Panc1 (cell line): ENCODE results near the gene CLCF1. TPM values are rescaled to one million over a fixed set of nuclear protein-coding genes. Genes with fewer than 3 reads are reported as not detected.

Experiments used
- ATAC-seq: fragments of 200-7000 bp; cut with Tn5 transposase; 2 replicates; pipeline ENCODE4 v1.9.1; 2020; ENCODE audit warnings: mild to moderate bottlenecking, moderate library complexity
- BruUV-seq: library from RNA; stranded (reverse); fragments of 400-500 nt; replicated peaks from 2 replicates; lab custom pipeline; 2021; lab: Mats Ljungman, UMichigan
- CTCF ChIA-PET: fragments of 300-600 bp; sonication (Branson Sonifier 250); formaldehyde crosslinking; loops from one replicate; lab custom pipeline; 2022; ENCODE audit warnings: antibody characterized with exemption; lab: Charles Lee
- POLR2A ChIA-PET: fragments of 300-600 bp; sonication (Branson Sonifier 250); formaldehyde crosslinking; loops from one replicate; lab custom pipeline; 2022; ENCODE audit warnings: antibody characterized with exemption; lab: Charles Lee
- DNase-seq: peaks from one replicate; pipeline ENCODE4 v3.0.0-alpha.2; 2010; ENCODE audit warnings: low read depth, low spot score
- H3K27ac ChIP-seq: 2 replicates; pipeline ENCODE4 v1.5.1; 2011; ENCODE audit warnings: mild to moderate bottlenecking, low read length, inconsistent platforms
- H3K27me3 ChIP-seq: fragments of 200-500 bp; sonication (Bioruptor generic); 2 replicates; pipeline ENCODE4 v1.6.0; 2014; ENCODE audit warnings: low read length, inconsistent platforms; ENCODE audit not compliant: control insufficient read depth, insufficient read depth
- H3K36me3 ChIP-seq: fragments of 200-500 bp; sonication (Bioruptor generic); 2 replicates; pipeline ENCODE4 v1.5.1; 2014; ENCODE audit warnings: inconsistent platforms, mild to moderate bottlenecking, low read length, moderate library complexity; ENCODE audit not compliant: control insufficient read depth, insufficient read depth
- H3K4me1 ChIP-seq: 2 replicates; pipeline ENCODE4 v1.5.1; 2011; ENCODE audit warnings: inconsistent platforms, mild to moderate bottlenecking, low read length, moderate library complexity; ENCODE audit not compliant: control insufficient read depth, insufficient read depth
- H3K4me3 ChIP-seq, 2 experiments: 2 replicates each; pipeline ENCODE4 v1.5.1; 2011 to 2012; ENCODE audit warnings: low read depth in 2 of 2, low read length in 2 of 2, mild to moderate bottlenecking in 2 of 2, inconsistent platforms in 1 of 2, moderate library complexity in 1 of 2
- H3K9me3 ChIP-seq: fragments of 200-500 bp; sonication (Bioruptor generic); 2 replicates; pipeline ENCODE4 v1.5.1; 2014; ENCODE audit warnings: low read depth, mild to moderate bottlenecking, inconsistent platforms, low read length, moderate library complexity; ENCODE audit not compliant: control insufficient read depth, insufficient read depth
- POLR2AphosphoS5 ChIP-seq: IDR thresholded peaks from 2 replicates; pipeline ENCODE4 v1.6.1; 2012; ENCODE audit warnings: mild to moderate bottlenecking, low read depth, low read length, moderate library complexity
- SIN3A ChIP-seq: IDR thresholded peaks from 2 replicates; pipeline ENCODE4 v1.6.1; 2012; ENCODE audit warnings: low read depth, mild to moderate bottlenecking, low read length, moderate library complexity, borderline replicate concordance; ENCODE audit not compliant: insufficient read depth
- TCF7L2 ChIP-seq: IDR thresholded peaks from 2 replicates; pipeline ENCODE4 v1.6.1; 2011; ENCODE audit warnings: mild to moderate bottlenecking, low read depth, low read length, inconsistent platforms
- in situ Hi-C: cut with HindIII; loops from 2 replicates; pipeline ENCODE4 v1.10.0; 2016; ENCODE audit warnings: low sequenced_read_pairs, low pct_unique_long_range_greater_than_20kb
- intact Hi-C: fragments of 100-400 bp; cut with micrococcal nuclease; formaldehyde crosslinking; loops from one replicate; pipeline ENCODE4 v1.10.0; 2022; ENCODE audit not compliant: unreplicated experiment
- total RNA-seq: library from RNA; stranded (reverse); gene quantifications from one replicate; pipeline ENCODE4 v1.2.1, GENCODE V29; 2021; ENCODE audit not compliant: unreplicated experiment
- TF ChIP-seq, protein P1 (sequence below): fragments of 450-650 bp; IDR thresholded peaks from 2 replicates; pipeline ENCODE4 v1.5.1; 2017; ENCODE audit warnings: mild to moderate bottlenecking
- TF ChIP-seq, protein P2 (sequence below), 2 experiments: IDR thresholded peaks; 2 replicates each; pipeline ENCODE4 v1.6.1; 2011 to 2012; ENCODE audit warnings: low read depth in 2 of 2, control low read depth in 1 of 2, low read length in 1 of 2, mild to moderate bottlenecking in 1 of 2, moderate library complexity in 1 of 2; ENCODE audit not compliant: insufficient read depth in 1 of 2

CLCF1 gene
- total RNA-seq, 1 experiment from 2014 or later, result 9.3 TPM

DNA sequence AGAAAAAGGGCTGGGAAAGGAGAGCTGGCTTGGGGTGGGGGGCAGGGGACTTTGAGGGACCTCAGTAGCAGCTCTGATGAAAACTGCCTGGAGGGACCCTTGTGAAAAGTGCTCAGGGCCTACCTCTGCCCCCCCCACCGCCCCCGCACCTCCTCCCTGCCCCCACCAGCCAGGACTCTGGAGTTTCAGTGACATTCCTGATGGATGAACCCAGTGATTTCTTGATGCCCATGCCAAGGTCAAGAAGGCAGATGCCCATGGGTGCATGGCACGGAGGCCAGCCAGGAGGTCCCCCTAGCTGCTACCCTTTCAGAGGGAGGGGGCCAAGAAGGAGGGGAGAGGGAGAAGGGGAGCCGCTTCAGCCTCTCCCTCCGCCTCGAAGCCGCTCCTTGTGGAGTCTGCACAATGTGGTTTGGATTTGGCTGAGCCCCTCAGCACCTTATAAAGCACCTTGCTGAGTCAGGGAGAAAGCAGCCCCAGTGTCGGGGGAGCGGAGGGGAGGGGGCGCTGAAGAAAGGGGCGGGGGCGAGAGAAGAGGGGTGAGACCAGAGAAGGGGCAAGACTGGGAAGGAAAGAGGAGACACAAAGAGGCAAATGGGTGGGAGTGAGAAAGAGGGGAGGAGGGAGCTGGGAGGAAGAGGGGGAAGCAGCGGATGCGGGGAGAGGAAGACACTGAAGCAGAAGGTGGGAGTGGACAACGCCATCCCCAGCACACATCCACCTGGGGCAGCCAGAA, 2.1 kb upstream of the CLCF1 start:
- peak overlapping the region; percentile 98 for H3K27ac ChIP-seq
- BruUV-seq, result no TSS peak
- ATAC-seq (no peak), DNase-seq (no peak)
- ChIA-PET POLR2A (interaction anchor here (0.6 to 2.2 kb wide), 5 partner anchors 11 to 254 kb away, joined by 3 to 32 read pairs (median 3); partner anchors contain the start of gene POLD4), CTCF (interaction anchor here (0.7 to 7.7 kb wide), 3 partner anchors 11 to 21 kb away, joined by 4 to 207 read pairs (median 21); partner anchors contain the start of gene POLD4)
- H3K4me3 ChIP-seq, result no peak overlapping the region
- in situ Hi-C loops (no loop called here), intact Hi-C loops (no loop called here)
- peaks cover 71% of the 10 kb centered on the region for H3K4me1 ChIP-seq
- no peaks in the 10 kb centered on the region for H3K27me3 ChIP-seq
- H3K36me3 ChIP-seq, result no peaks in the 10 kb centered on the region; the same call in 1 of the 2 replicates
- H3K9me3 ChIP-seq, result no peaks in the 10 kb centered on the region
- TF ChIP-seq POLR2AphosphoS5 (no peak), TCF7L2 (no peak), SIN3A (no peak)
- TF ChIP-seq, protein P1, sequence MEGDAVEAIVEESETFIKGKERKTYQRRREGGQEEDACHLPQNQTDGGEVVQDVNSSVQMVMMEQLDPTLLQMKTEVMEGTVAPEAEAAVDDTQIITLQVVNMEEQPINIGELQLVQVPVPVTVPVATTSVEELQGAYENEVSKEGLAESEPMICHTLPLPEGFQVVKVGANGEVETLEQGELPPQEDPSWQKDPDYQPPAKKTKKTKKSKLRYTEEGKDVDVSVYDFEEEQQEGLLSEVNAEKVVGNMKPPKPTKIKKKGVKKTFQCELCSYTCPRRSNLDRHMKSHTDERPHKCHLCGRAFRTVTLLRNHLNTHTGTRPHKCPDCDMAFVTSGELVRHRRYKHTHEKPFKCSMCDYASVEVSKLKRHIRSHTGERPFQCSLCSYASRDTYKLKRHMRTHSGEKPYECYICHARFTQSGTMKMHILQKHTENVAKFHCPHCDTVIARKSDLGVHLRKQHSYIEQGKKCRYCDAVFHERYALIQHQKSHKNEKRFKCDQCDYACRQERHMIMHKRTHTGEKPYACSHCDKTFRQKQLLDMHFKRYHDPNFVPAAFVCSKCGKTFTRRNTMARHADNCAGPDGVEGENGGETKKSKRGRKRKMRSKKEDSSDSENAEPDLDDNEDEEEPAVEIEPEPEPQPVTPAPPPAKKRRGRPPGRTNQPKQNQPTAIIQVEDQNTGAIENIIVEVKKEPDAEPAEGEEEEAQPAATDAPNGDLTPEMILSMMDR, result no peak
- TF ChIP-seq, protein P2, sequence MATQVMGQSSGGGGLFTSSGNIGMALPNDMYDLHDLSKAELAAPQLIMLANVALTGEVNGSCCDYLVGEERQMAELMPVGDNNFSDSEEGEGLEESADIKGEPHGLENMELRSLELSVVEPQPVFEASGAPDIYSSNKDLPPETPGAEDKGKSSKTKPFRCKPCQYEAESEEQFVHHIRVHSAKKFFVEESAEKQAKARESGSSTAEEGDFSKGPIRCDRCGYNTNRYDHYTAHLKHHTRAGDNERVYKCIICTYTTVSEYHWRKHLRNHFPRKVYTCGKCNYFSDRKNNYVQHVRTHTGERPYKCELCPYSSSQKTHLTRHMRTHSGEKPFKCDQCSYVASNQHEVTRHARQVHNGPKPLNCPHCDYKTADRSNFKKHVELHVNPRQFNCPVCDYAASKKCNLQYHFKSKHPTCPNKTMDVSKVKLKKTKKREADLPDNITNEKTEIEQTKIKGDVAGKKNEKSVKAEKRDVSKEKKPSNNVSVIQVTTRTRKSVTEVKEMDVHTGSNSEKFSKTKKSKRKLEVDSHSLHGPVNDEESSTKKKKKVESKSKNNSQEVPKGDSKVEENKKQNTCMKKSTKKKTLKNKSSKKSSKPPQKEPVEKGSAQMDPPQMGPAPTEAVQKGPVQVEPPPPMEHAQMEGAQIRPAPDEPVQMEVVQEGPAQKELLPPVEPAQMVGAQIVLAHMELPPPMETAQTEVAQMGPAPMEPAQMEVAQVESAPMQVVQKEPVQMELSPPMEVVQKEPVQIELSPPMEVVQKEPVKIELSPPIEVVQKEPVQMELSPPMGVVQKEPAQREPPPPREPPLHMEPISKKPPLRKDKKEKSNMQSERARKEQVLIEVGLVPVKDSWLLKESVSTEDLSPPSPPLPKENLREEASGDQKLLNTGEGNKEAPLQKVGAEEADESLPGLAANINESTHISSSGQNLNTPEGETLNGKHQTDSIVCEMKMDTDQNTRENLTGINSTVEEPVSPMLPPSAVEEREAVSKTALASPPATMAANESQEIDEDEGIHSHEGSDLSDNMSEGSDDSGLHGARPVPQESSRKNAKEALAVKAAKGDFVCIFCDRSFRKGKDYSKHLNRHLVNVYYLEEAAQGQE (IDR thresholded peaks at IDR 0.05; ENCODE audit: insufficient read depth in 1 of 2, low read depth in 2 of 2, low read length in 1 of 2), result no peak

DNA sequence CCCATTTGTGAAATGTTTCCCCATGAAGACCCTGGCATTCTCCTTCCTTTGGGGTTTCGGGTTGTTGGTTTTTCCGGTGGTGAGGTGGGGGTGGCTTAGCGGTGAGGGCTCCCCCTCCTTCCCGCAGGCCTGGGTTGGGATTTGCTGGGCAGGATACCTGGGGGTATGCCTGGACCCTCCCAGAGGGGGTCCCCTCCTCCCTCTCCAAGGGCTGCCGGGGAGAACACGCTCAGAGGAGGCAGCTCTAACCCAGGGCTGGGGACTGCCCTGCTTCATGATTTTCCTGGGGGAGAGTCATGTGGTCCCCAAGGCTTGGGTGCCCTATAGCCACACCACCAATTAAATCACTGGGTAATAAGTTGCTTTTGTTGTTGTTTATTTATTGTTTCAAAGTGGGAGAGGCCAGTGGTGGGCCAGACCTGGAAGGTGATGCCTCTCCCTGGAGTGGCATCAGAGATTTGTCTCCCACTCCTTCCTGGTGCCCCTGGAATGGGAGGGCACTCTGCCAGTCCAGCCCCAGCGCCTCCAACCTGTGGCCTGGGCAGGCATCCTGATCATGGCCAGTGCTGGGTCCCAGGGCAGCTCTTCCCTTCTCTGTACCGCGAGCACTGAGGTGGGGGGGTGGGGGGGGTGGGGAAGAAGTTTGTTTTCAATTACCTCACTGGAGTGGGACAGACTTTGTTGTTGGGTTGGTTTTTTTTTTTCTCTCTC, 1.3 kb upstream of the CLCF1 start:
- ChIA-PET POLR2A (interaction anchor here (0.7 to 2.2 kb wide), 4 partner anchors 7 to 253 kb away, joined by 3 to 32 read pairs (median 9); partner anchors contain the start of gene POLD4), CTCF (interaction anchor here (0.5 to 6.9 kb wide), 5 partner anchors 6 to 108 kb away, joined by 4 to 58 read pairs (median 12); no protein-coding TSS in a partner anchor)
- TSS peak; percentile 94 for BruUV-seq
- H3K36me3 ChIP-seq, result no peaks in the 10 kb centered on the region; the same call in 1 of the 2 replicates
- intact Hi-C loops, result no loop called here
- H3K4me1 ChIP-seq, result peaks cover 75% of the 10 kb centered on the region
- ATAC-seq (peak; percentile 6; the same call in 1 of the 2 replicates), DNase-seq (no peak)
- H3K4me3 ChIP-seq, result peak overlapping the region; percentile 65 to 69
- H3K9me3 ChIP-seq, result no peaks in the 10 kb centered on the region
- TF ChIP-seq TCF7L2 (no peak), POLR2AphosphoS5 (no peak)
- in situ Hi-C loops, result no loop called here
- H3K27me3 ChIP-seq, result no peaks in the 10 kb centered on the region
- H3K27ac ChIP-seq, result peak overlapping the region; percentile 98
